Astrocyte (in vitro differentiated cells and primary cell): ENCODE measurements around the gene CDHR1. TPM values are rescaled to one million over a fixed set of nuclear protein-coding genes. Genes with fewer than 3 reads are reported as not detected.

Experiments
- DNase-seq: peaks from one replicate; pipeline ENCODE4 v3.0.0-alpha.2; 2010; ENCODE audit warnings: low read depth
- FAIRE-seq: peaks from 2 replicates; lab custom pipeline; 2011; peaks lifted over from hg19 to GRCh38; lab: Jason Lieb, UNC
- H2AFZ ChIP-seq: 2 replicates; pipeline ENCODE4 v1.6.0; 2012; ENCODE audit warnings: low read depth, low read length, inconsistent platforms
- H3K27ac ChIP-seq: 2 replicates; pipeline ENCODE4 v1.5.1; 2011; ENCODE audit warnings: low read depth, low read length, inconsistent platforms
- H3K27me3 ChIP-seq: 2 replicates; pipeline ENCODE4 v1.6.0; 2011; ENCODE audit warnings: low read length, inconsistent platforms; ENCODE audit not compliant: insufficient read depth
- H3K36me3 ChIP-seq: 2 replicates; pipeline ENCODE4 v1.5.1; 2011; ENCODE audit warnings: low read length, inconsistent platforms; ENCODE audit not compliant: insufficient read depth
- H3K4me1 ChIP-seq: 2 replicates; pipeline ENCODE4 v1.5.1; 2011; ENCODE audit warnings: low read length, inconsistent platforms; ENCODE audit not compliant: insufficient read depth
- H3K4me2 ChIP-seq: 2 replicates; pipeline ENCODE4 v1.6.0; 2012; ENCODE audit warnings: low read length, inconsistent platforms
- H3K4me3 ChIP-seq: 2 replicates; pipeline ENCODE4 v1.5.1; 2011; ENCODE audit warnings: low read depth, mild to moderate bottlenecking, low read length, inconsistent platforms; ENCODE audit not compliant: insufficient read depth
- H3K79me2 ChIP-seq: 2 replicates; pipeline ENCODE4 v1.6.0; 2012; ENCODE audit warnings: mild to moderate bottlenecking, low read length, inconsistent platforms; ENCODE audit not compliant: insufficient read depth
- H3K9ac ChIP-seq: 2 replicates; pipeline ENCODE4 v1.6.0; 2012; ENCODE audit warnings: mild to moderate bottlenecking, low read length, inconsistent platforms
- H3K9me3 ChIP-seq: 2 replicates; pipeline ENCODE4 v1.5.1; 2012; ENCODE audit warnings: low read depth, mild to moderate bottlenecking, low read length, inconsistent platforms; ENCODE audit not compliant: insufficient read depth
- H4K20me1 ChIP-seq: 2 replicates; pipeline ENCODE4 v1.6.0; 2012; ENCODE audit warnings: low read length, inconsistent platforms; ENCODE audit not compliant: insufficient read depth
- H3K27ac Mint-ChIP-seq: one replicate; pipeline ENCODE4 v1.8.0; 2021; ENCODE audit warnings: mild to moderate bottlenecking, mixed read lengths; ENCODE audit not compliant: unreplicated experiment
- H3K27me3 Mint-ChIP-seq: one replicate; pipeline ENCODE4 v1.8.0; 2021; ENCODE audit warnings: low read depth, mixed read lengths; ENCODE audit not compliant: unreplicated experiment
- H3K36me3 Mint-ChIP-seq: one replicate; pipeline ENCODE4 v1.8.0; 2021; ENCODE audit warnings: low read depth, mixed read lengths; ENCODE audit not compliant: unreplicated experiment
- H3K4me1 Mint-ChIP-seq: one replicate; pipeline ENCODE4 v1.8.0; 2021; ENCODE audit warnings: low read depth, mixed read lengths; ENCODE audit not compliant: unreplicated experiment
- H3K4me3 Mint-ChIP-seq: one replicate; pipeline ENCODE4 v1.8.0; 2021; ENCODE audit warnings: mild to moderate bottlenecking, moderate library complexity, mixed read lengths; ENCODE audit not compliant: unreplicated experiment
- H3K9me3 Mint-ChIP-seq: one replicate; pipeline ENCODE4 v1.8.0; 2021; ENCODE audit warnings: mild to moderate bottlenecking, mixed read lengths; ENCODE audit not compliant: unreplicated experiment
- EZH2 ChIP-seq: IDR thresholded peaks from 2 replicates; pipeline ENCODE4 v1.6.1; 2012; ENCODE audit warnings: mild to moderate bottlenecking, low read length, inconsistent platforms; ENCODE audit not compliant: insufficient read depth
- total RNA-seq: library from RNA; stranded (reverse); gene quantifications from 2 replicates; pipeline ENCODE4 v1.2.1, GENCODE V29; 2021
- TF ChIP-seq, protein P1 (sequence below): IDR thresholded peaks from 2 replicates; pipeline ENCODE4 v1.5.1; 2011; ENCODE audit warnings: low read depth, mild to moderate bottlenecking, inconsistent platforms, low read length, moderate library complexity; ENCODE audit not compliant: insufficient read depth

Gene CDHR1
- total RNA-seq, 1 donor from 2014 or later = 0.75 TPM

GRCh38 chr10:84241185-84241790, 47.0 kb downstream of the CDHR1 start, which contains the start of gene LRIT1:
Gene LRIT1 (minus strand): TSS chr10:84241546. CDS start chr10:84241439, 107 bp downstream.
- H3K4me3 ChIP-seq = no peak within 1 kb of the TSS
- no peaks in the 10 kb centered on the region for H4K20me1 ChIP-seq
- no peaks in the 10 kb centered on the region for H3K4me1 ChIP-seq
- no peak within 1 kb of the TSS for H3K27ac ChIP-seq
- Mint-ChIP-seq H3K36me3 (no peaks in the 10 kb centered on the region), H3K27me3 (peaks cover 39% of the 10 kb centered on the region), H3K4me3 (no peak within 1 kb of the TSS), H3K27ac (no peak within 1 kb of the TSS), H3K9me3 (peaks cover 2% of the 10 kb centered on the region), H3K4me1 (no peaks in the 10 kb centered on the region)
- TF ChIP-seq, protein P1, sequence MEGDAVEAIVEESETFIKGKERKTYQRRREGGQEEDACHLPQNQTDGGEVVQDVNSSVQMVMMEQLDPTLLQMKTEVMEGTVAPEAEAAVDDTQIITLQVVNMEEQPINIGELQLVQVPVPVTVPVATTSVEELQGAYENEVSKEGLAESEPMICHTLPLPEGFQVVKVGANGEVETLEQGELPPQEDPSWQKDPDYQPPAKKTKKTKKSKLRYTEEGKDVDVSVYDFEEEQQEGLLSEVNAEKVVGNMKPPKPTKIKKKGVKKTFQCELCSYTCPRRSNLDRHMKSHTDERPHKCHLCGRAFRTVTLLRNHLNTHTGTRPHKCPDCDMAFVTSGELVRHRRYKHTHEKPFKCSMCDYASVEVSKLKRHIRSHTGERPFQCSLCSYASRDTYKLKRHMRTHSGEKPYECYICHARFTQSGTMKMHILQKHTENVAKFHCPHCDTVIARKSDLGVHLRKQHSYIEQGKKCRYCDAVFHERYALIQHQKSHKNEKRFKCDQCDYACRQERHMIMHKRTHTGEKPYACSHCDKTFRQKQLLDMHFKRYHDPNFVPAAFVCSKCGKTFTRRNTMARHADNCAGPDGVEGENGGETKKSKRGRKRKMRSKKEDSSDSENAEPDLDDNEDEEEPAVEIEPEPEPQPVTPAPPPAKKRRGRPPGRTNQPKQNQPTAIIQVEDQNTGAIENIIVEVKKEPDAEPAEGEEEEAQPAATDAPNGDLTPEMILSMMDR = no peak
- TF ChIP-seq EZH2 = no peak
- no peak within 1 kb of the TSS for H2AFZ ChIP-seq
- DNase-seq = no peak
- no peaks in the 10 kb centered on the region for H3K79me2 ChIP-seq
- no peaks in the 10 kb centered on the region for H3K36me3 ChIP-seq
- no peak for FAIRE-seq
- H3K4me2 ChIP-seq = no peak within 1 kb of the TSS
- peaks cover 13% of the 10 kb centered on the region for H3K27me3 ChIP-seq
- no peaks in the 10 kb centered on the region for H3K9me3 ChIP-seq
- H3K9ac ChIP-seq = no peak within 1 kb of the TSS

GRCh38 chr10:84243759-84244158, 49.4 kb downstream of the CDHR1 start:
- Histone ChIP-seq H3K27me3 (peaks cover 13% of the 10 kb centered on the region), H3K9ac (no peak overlapping the region), H3K27ac (no peak overlapping the region), H3K4me1 (no peaks in the 10 kb centered on the region), H3K4me2 (no peak overlapping the region), H3K4me3 (no peak overlapping the region), H2AFZ (no peak overlapping the region), H3K36me3 (no peaks in the 10 kb centered on the region), H3K79me2 (no peaks in the 10 kb centered on the region), H4K20me1 (no peaks in the 10 kb centered on the region), H3K9me3 (no peaks in the 10 kb centered on the region)
- DNase-seq (no peak), FAIRE-seq (no peak)
- Mint-ChIP-seq H3K4me1 (no peaks in the 10 kb centered on the region), H3K27me3 (peaks cover 26% of the 10 kb centered on the region), H3K9me3 (peaks cover 2% of the 10 kb centered on the region), H3K4me3 (no peak overlapping the region), H3K36me3 (no peaks in the 10 kb centered on the region), H3K27ac (no peak overlapping the region)
- no peak for TF ChIP-seq EZH2
- TF ChIP-seq, protein P1 = no peak

DNA sequence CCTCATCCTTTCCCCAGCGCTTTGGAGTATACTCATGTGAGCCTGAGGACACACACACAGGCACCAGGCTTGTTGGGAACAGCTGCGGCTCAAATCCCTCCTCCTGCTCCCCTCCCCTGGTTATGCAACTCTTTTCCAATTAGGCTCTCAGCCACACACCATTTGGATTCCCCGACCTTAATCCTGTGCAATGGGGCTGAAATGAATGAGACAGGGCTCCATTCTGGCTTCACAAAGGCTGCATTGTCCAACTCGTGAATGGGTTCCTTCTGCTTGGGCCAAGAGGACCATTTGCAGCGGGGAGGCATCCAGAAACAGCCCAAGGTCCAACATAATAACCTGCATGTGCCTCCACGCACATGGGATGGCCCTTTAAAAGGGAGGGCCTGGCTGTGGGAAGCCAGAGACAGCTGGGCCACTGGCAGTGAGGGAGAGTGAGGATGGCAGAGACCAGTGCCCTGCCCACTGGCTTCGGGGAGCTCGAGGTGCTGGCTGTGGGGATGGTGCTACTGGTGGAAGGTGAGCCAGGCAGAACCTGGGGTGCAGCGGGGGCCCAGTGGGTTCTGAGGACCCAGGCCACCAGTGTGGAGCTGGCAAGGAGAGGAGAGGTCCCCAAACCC, 50.4 kb downstream of the CDHR1 start, which contains the start of gene RGR:
TSS of gene RGR (plus strand) at position 403 of the 620 bp plus-strand sequence. CDS start at position 441, 38 bp downstream.
- Mint-ChIP-seq H3K36me3 (no peaks in the 10 kb centered on the region), H3K27me3 (peaks cover 18% of the 10 kb centered on the region), H3K4me1 (no peaks in the 10 kb centered on the region), H3K4me3 (no peak within 1 kb of the TSS), H3K9me3 (peaks cover 2% of the 10 kb centered on the region), H3K27ac (no peak within 1 kb of the TSS)
- Histone ChIP-seq H3K27me3 (peaks cover 13% of the 10 kb centered on the region), H3K4me1 (no peaks in the 10 kb centered on the region), H3K9ac (no peak within 1 kb of the TSS), H3K27ac (no peak within 1 kb of the TSS), H3K79me2 (no peaks in the 10 kb centered on the region), H2AFZ (no peak within 1 kb of the TSS), H3K4me2 (no peak within 1 kb of the TSS), H4K20me1 (no peaks in the 10 kb centered on the region), H3K4me3 (no peak within 1 kb of the TSS), H3K9me3 (no peaks in the 10 kb centered on the region), H3K36me3 (no peaks in the 10 kb centered on the region)
- TF ChIP-seq, protein P1 = no peak
- no peak for TF ChIP-seq EZH2
- FAIRE-seq (no peak), DNase-seq (no peak)
